Upper lobe of left lung (tissue), 6 donors: Measurements from ENCODE around the gene ZC3H18. TPM values are rescaled to one million over a fixed set of nuclear protein-coding genes. Genes with fewer than 3 reads are reported as not detected.

Experiments used
- ATAC-seq, 2 donors: fragments of 200-7000 bp; cut with Tn5 transposase; one replicate each; pipeline ENCODE4 v1.9.1; 2022; ENCODE audit warnings: mild to moderate bottlenecking in 2 of 2, moderate library complexity in 2 of 2; ENCODE audit not compliant: low FRiP score in 2 of 2
- DNase-seq, 2 donors: peaks; one replicate each; pipeline ENCODE4 v3.0.0-alpha.2; 2019 to 2020
- H3K27ac ChIP-seq, 4 donors: fragments of 200-600 bp; sonication (generic); one replicate each; pipeline ENCODE4 v1.5.1; 2016 to 2019
- H3K27me3 ChIP-seq, 4 donors: fragments of 200-600 bp; sonication (generic); one replicate each; pipeline ENCODE4 v1.5.1; 2017 to 2019
- H3K36me3 ChIP-seq, 4 donors: fragments of 200-600 bp; sonication (generic); one replicate each; pipeline ENCODE4 v1.5.1; 2016 to 2019
- H3K4me1 ChIP-seq, 4 donors: fragments of 200-600 bp; sonication (generic); one replicate each; pipeline ENCODE4 v1.5.1; 2018 to 2019
- H3K4me3 ChIP-seq, 4 donors: fragments of 200-600 bp; sonication (generic); one replicate each; pipeline ENCODE4 v1.5.1; 2017 to 2019; ENCODE audit warnings: mild to moderate bottlenecking in 2 of 4, moderate library complexity in 1 of 4
- H3K9me3 ChIP-seq, 4 donors: fragments of 200-600 bp; sonication (generic); one replicate each; pipeline ENCODE4 v1.5.1; 2018 to 2019
- CTCF ChIP-seq, 6 experiments: fragments of 450-650 bp in 4 of 6; fragments of 200-600 bp in 2 of 6; sonication (generic) in 2 of 6; IDR thresholded peaks; one replicate each; pipeline ENCODE4 v1.5.1; 2016 to 2019; ENCODE audit warnings: antibody characterized with exemption in 6 of 6
- EP300 ChIP-seq, 4 donors: sonication (generic); formaldehyde crosslinking; IDR thresholded peaks; one replicate each; pipeline ENCODE4 v1.5.1; 2017; ENCODE audit warnings: antibody characterized with exemption in 4 of 4, control low read depth in 2 of 4
- POLR2A ChIP-seq, 4 donors: fragments of 450-650 bp; IDR thresholded peaks; one replicate each; pipeline ENCODE4 v1.5.1; 2016 to 2017; ENCODE audit warnings: antibody characterized with exemption in 4 of 4, mild to moderate bottlenecking in 2 of 4
- POLR2AphosphoS5 ChIP-seq, 2 donors: sonication (generic); formaldehyde crosslinking; IDR thresholded peaks; one replicate each; pipeline ENCODE4 v1.5.1; 2017; ENCODE audit warnings: antibody characterized with exemption in 2 of 2
- WGBS, 2 donors: methylation state at CpG; one replicate each; pipeline ENCODE4 v1.1.5; 2017 to 2018; 5-methylcytosine and 5-hydroxymethylcytosine counted together
- total RNA-seq, 6 donors: library from RNA; depleted of rRNA in 4 of 6; stranded (reverse); fragments of >200 nt in 4 of 6; gene quantifications; one replicate each; pipeline versions ENCODE4 v1.1.0 to v1.2.1, GENCODE V29; 2016 to 2021
- donor health status: DM: no; HTN: no; CAD: no; lungs with moderate emphysema.
- donor health status: DM: no; HTN: yes; CAD: no; lungs with severe emphysema.

Gene ZC3H18
- 10 to 100 TPM; 22.0 to 74.4 (median 45.5) TPM for total RNA-seq

- WGBS, 2 donors: 0% methylated on average over 16 to 20 of the region's 90 CpGs
- peak within 1 kb of the TSS; percentile 83 to 89 (median 88) for H3K27ac ChIP-seq
Observed at GRCh38 chr16:88569985-88570690, at the start of gene ZC3H18. Gene ZC3H18 (plus strand): TSS chr16:88570403. CDS start chr16:88577124, 6,721 bp downstream.

GRCh38 chr16:88521674-88522073, 48.5 kb upstream of the ZC3H18 start:
- TF ChIP-seq POLR2AphosphoS5 (IDR thresholded peaks at IDR 0.05) (no peak), CTCF (IDR thresholded peaks at IDR 0.05) (no peak), EP300 (IDR thresholded peaks at IDR 0.05) (no peak), POLR2A (IDR thresholded peaks at IDR 0.05) (no peak)
- Histone ChIP-seq H3K27me3 (peaks cover 0 to 5% (median 2%) of the 10 kb centered on the region in 4 donors), H3K4me3 (no peak overlapping the region), H3K9me3 (no peaks in the 10 kb centered on the region), H3K27ac (no peak overlapping the region), H3K36me3 (no peaks in the 10 kb centered on the region), H3K4me1 (peaks cover 0 to 14% (median 8%) of the 10 kb centered on the region in 4 donors)
- no peak for ATAC-seq
- DNase-seq: peak in 1 of 2 donors; percentile 37
- 81 to 86% methylated on average over 9 of the region's 9 CpGs for WGBS, 2 donors

More at GRCh38 chr16:88569985-88570690, at the start of gene ZC3H18:
- Histone ChIP-seq H3K4me1 (peaks cover 21 to 34% (median 23%) of the 10 kb centered on the region in 4 donors), H3K36me3 (peaks cover 0 to 14% (median 3%) of the 10 kb centered on the region in 4 donors), H3K4me3 (peak within 1 kb of the TSS; percentile 80 to 99 (median 90)), H3K9me3 (no peaks in the 10 kb centered on the region), H3K27me3 (no peaks in the 10 kb centered on the region)
- TF ChIP-seq CTCF (IDR thresholded peaks at IDR 0.05) (peak in 1 of 6 experiments; percentile 28), POLR2AphosphoS5 (IDR thresholded peaks at IDR 0.05) (peak; percentile 92 to 93), EP300 (IDR thresholded peaks at IDR 0.05) (peak in 2 of 4 donors; percentile 1 to 29), POLR2A (IDR thresholded peaks at IDR 0.05) (peak in 2 of 4 donors; percentile 34 to 83)
- peak; percentile 96 to 99 for DNase-seq
- ATAC-seq: peak; percentile 96 to 99

GRCh38 chr16:88522276-88522949, 47.8 kb upstream of the ZC3H18 start:
- peak in 1 of 2 donors; percentile 59 for DNase-seq
- no peak overlapping the region for H3K27ac ChIP-seq
- H3K27me3 ChIP-seq: peaks cover 0 to 5% (median 2%) of the 10 kb centered on the region in 4 donors
- no peaks in the 10 kb centered on the region for H3K9me3 ChIP-seq
- no peaks in the 10 kb centered on the region for H3K36me3 ChIP-seq
- 70 to 71% methylated on average over 2 to 22 of the region's 24 CpGs for WGBS, 2 donors
- peaks cover 7 to 22% (median 15%) of the 10 kb centered on the region in 4 donors for H3K4me1 ChIP-seq
- TF ChIP-seq POLR2A (IDR thresholded peaks at IDR 0.05) (no peak), POLR2AphosphoS5 (IDR thresholded peaks at IDR 0.05) (no peak), CTCF (IDR thresholded peaks at IDR 0.05) (no peak), EP300 (IDR thresholded peaks at IDR 0.05) (no peak)
- no peak for ATAC-seq
- no peak overlapping the region for H3K4me3 ChIP-seq

- no peak for ATAC-seq
- Histone ChIP-seq H3K4me3 (no peak overlapping the region), H3K27me3 (peaks cover 0 to 5% (median 2%) of the 10 kb centered on the region in 4 donors), H3K4me1 (peaks cover 10 to 26% (median 17%) of the 10 kb centered on the region in 4 donors), H3K9me3 (no peaks in the 10 kb centered on the region), H3K36me3 (no peaks in the 10 kb centered on the region), H3K27ac (no peak overlapping the region)
- no peak for TF ChIP-seq POLR2AphosphoS5 (IDR thresholded peaks at IDR 0.05)
- 41 to 46% methylated on average over 8 to 43 of the region's 47 CpGs for WGBS, 2 donors
- DNase-seq: peak in 1 of 2 donors; percentile 79
Observed at GRCh38 chr16:88523309-88524161, 46.7 kb upstream of the ZC3H18 start.
